Calu3 (cell line): Measurements from ENCODE around the gene ZNF627. TPM values are rescaled to one million over a fixed set of nuclear protein-coding genes. Genes with fewer than 3 reads are reported as not detected.

ENCODE experiments used
- BruUV-seq: library from RNA; stranded (reverse); fragments of 400-500 nt; replicated peaks from 2 replicates; lab custom pipeline; 2021; lab: Mats Ljungman, UMichigan
- CTCF ChIA-PET: fragments of 300-600 bp; sonication (Branson Sonifier 250); formaldehyde crosslinking; loops from one replicate; lab custom pipeline; 2022; ENCODE audit warnings: antibody characterized with exemption; lab: Charles Lee
- DNase-seq: peaks from one replicate; pipeline ENCODE4 v3.0.0; 2022
- H3K27ac Mint-ChIP-seq: one replicate; pipeline ENCODE4 v1.8.0; 2022; ENCODE audit warnings: mixed read lengths; ENCODE audit not compliant: unreplicated experiment
- H3K27me3 Mint-ChIP-seq: one replicate; pipeline ENCODE4 v1.8.0; 2022; ENCODE audit warnings: mixed read lengths; ENCODE audit not compliant: unreplicated experiment
- H3K36me3 Mint-ChIP-seq: one replicate; pipeline ENCODE4 v1.8.0; 2022; ENCODE audit warnings: mild to moderate bottlenecking, moderate library complexity, mixed read lengths; ENCODE audit not compliant: insufficient read depth, unreplicated experiment
- H3K4me1 Mint-ChIP-seq: one replicate; pipeline ENCODE4 v1.8.0; 2022; ENCODE audit warnings: mild to moderate bottlenecking, low read depth, mixed read lengths; ENCODE audit not compliant: unreplicated experiment
- H3K4me3 Mint-ChIP-seq: one replicate; pipeline ENCODE4 v1.8.0; 2022; ENCODE audit warnings: mild to moderate bottlenecking, low read depth, moderate library complexity, mixed read lengths; ENCODE audit not compliant: unreplicated experiment
- H3K9me3 Mint-ChIP-seq: one replicate; pipeline ENCODE4 v1.8.0; 2022; ENCODE audit warnings: low read depth, mixed read lengths; ENCODE audit not compliant: unreplicated experiment
- CTCF ChIP-seq: fragments of 200-600 bp; IDR thresholded peaks from one replicate; pipeline ENCODE4 v1.8.0; 2022; ENCODE audit warnings: antibody characterized with exemption; ENCODE audit not compliant: unreplicated experiment
- intact Hi-C: fragments of 100-400 bp; cut with micrococcal nuclease; formaldehyde crosslinking; loops from one replicate; pipeline ENCODE4 v1.10.0; 2022; ENCODE audit not compliant: unreplicated experiment
- total RNA-seq: library from RNA; stranded (reverse); gene quantifications from 2 replicates; pipeline ENCODE4 v1.2.3, GENCODE V29; 2022

Gene ZNF627
- total RNA-seq, 1 experiment from 2014 or later: 13.3 TPM

- peak overlapping the region; percentile 57 for H3K4me3 Mint-ChIP-seq
- no peak for DNase-seq
- no peaks in the 10 kb centered on the region for H3K27me3 Mint-ChIP-seq
- no peaks in the 10 kb centered on the region for H3K4me1 Mint-ChIP-seq
- BruUV-seq: no TSS peak
- H3K9me3 Mint-ChIP-seq: no peaks in the 10 kb centered on the region
- intact Hi-C loops: no loop called here
- CTCF ChIA-PET: interaction anchor here (0.6 kb wide), 1 partner anchor 93 kb away, joined by 3 read pairs; no protein-coding TSS in a partner anchor
- H3K27ac Mint-ChIP-seq: no peak overlapping the region
- H3K36me3 Mint-ChIP-seq: peaks cover 9% of the 10 kb centered on the region
- no peak for TF ChIP-seq CTCF
These were observed 41.9 kb downstream of the ZNF627 start for GRCh38 chr19:11639245-11639601.

- no peaks in the 10 kb centered on the region for H3K9me3 Mint-ChIP-seq
- peak overlapping the region; percentile 57 for H3K4me3 Mint-ChIP-seq
- no peak for TF ChIP-seq CTCF
- no peaks in the 10 kb centered on the region for H3K27me3 Mint-ChIP-seq
- CTCF ChIA-PET: interaction anchor here (0.6 to 0.7 kb wide), 2 partner anchors 94 to 500 kb away, joined by 3 read pairs; partner anchors contain the start of gene ZNF20
- DNase-seq: peak; percentile 94
- intact Hi-C loops: no loop called here
- peaks cover 9% of the 10 kb centered on the region for H3K36me3 Mint-ChIP-seq
- H3K4me1 Mint-ChIP-seq: no peaks in the 10 kb centered on the region
- no peak overlapping the region for H3K27ac Mint-ChIP-seq
- TSS peak; percentile 59 for BruUV-seq
These were observed 42.6 kb downstream of the ZNF627 start for GRCh38 chr19:11639602-11640471.

GRCh38 chr19:11641244-11641643 lies 44.0 kb downstream of the ZNF627 start:
- H3K36me3 Mint-ChIP-seq: peaks cover 9% of the 10 kb centered on the region
- TF ChIP-seq CTCF: no peak
- H3K27ac Mint-ChIP-seq: no peak overlapping the region
- H3K4me1 Mint-ChIP-seq: no peaks in the 10 kb centered on the region
- DNase-seq: no peak
- no peaks in the 10 kb centered on the region for H3K9me3 Mint-ChIP-seq
- intact Hi-C loops: no loop called here
- H3K27me3 Mint-ChIP-seq: no peaks in the 10 kb centered on the region
- BruUV-seq: TSS peak; percentile 64
- CTCF ChIA-PET: no interaction called here
- H3K4me3 Mint-ChIP-seq: no peak overlapping the region

GRCh38 chr19:11642902-11643301 lies 45.6 kb downstream of the ZNF627 start:
- intact Hi-C loops: no loop called here
- no peaks in the 10 kb centered on the region for H3K27me3 Mint-ChIP-seq
- no peak overlapping the region for H3K4me3 Mint-ChIP-seq
- CTCF ChIA-PET: no interaction called here
- no peak overlapping the region for H3K27ac Mint-ChIP-seq
- H3K36me3 Mint-ChIP-seq: peaks cover 9% of the 10 kb centered on the region
- H3K4me1 Mint-ChIP-seq: no peaks in the 10 kb centered on the region
- DNase-seq: no peak
- no peaks in the 10 kb centered on the region for H3K9me3 Mint-ChIP-seq
- BruUV-seq: no TSS peak
- TF ChIP-seq CTCF: no peak
